KMS-11 (cell line): Measurements from ENCODE around the gene CDKN3.
"Not testable (repeated sequence)": the region's sequence is repeated elsewhere in the genome, so short reads cannot be mapped to it uniquely, and the experiment has no call there.

ENCODE experiments used
- H2AFZ ChIP-seq: fragments of 200-600 bp; sonication (generic); 2 replicates; pipeline ENCODE4 v1.6.1; 2016; ENCODE audit warnings: antibody characterized with exemption, mixed run types, low read depth
- H3K27ac ChIP-seq: fragments of 200-600 bp; sonication (generic); 2 replicates; pipeline ENCODE4 v1.6.1; 2016; ENCODE audit warnings: mild to moderate bottlenecking, mixed run types
- H3K27me3 ChIP-seq: fragments of 200-600 bp; sonication (generic); 2 replicates; pipeline ENCODE4 v1.6.1; 2017; ENCODE audit warnings: mild to moderate bottlenecking, low read depth, mixed run types, moderate library complexity; ENCODE audit not compliant: insufficient read depth
- H3K36me3 ChIP-seq: fragments of 200-600 bp; sonication (generic); 2 replicates; pipeline ENCODE4 v1.6.1; 2017; ENCODE audit warnings: mild to moderate bottlenecking, mixed run types; ENCODE audit not compliant: insufficient read depth
- H3K4me1 ChIP-seq: fragments of 200-600 bp; sonication (generic); 2 replicates; pipeline ENCODE4 v1.6.1; 2016; ENCODE audit warnings: mild to moderate bottlenecking, low read depth, mixed run types; ENCODE audit not compliant: poor library complexity, severe bottlenecking
- H3K4me2 ChIP-seq: fragments of 200-600 bp; sonication (generic); 2 replicates; pipeline ENCODE4 v1.7.0; 2016; ENCODE audit warnings: mild to moderate bottlenecking, mixed run types
- H3K4me3 ChIP-seq: fragments of 200-600 bp; sonication (generic); IDR thresholded peaks from 2 replicates; pipeline ENCODE4 v1.6.1; 2017; ENCODE audit warnings: low read depth, low read length, mixed read lengths; ENCODE audit not compliant: insufficient read depth
- H3K79me2 ChIP-seq: fragments of 200-600 bp; sonication (generic); 2 replicates; pipeline ENCODE4 v1.6.1; 2016; ENCODE audit warnings: low read depth, mixed run types; ENCODE audit not compliant: insufficient read depth
- H3K9ac ChIP-seq: fragments of 200-600 bp; sonication (generic); 2 replicates; pipeline ENCODE4 v1.6.1; 2016; ENCODE audit warnings: mild to moderate bottlenecking, mixed run types
- H4K20me1 ChIP-seq: fragments of 200-600 bp; sonication (generic); 2 replicates; pipeline ENCODE4 v1.6.1; 2016; ENCODE audit warnings: mild to moderate bottlenecking, mixed run types; ENCODE audit not compliant: insufficient read depth
- TF ChIP-seq, protein P1 (sequence below): fragments of 200-600 bp; sonication (generic); conservative IDR thresholded peaks from 2 replicates; pipeline ENCODE4 v1.6.1; 2017; ENCODE audit warnings: low read depth, mild to moderate bottlenecking, antibody characterized with exemption, low read length, moderate library complexity, mixed read lengths

CDKN3 gene

GRCh38 chr14:54457609-54457996 is 60.8 kb downstream of the CDKN3 start:
- TF ChIP-seq, protein P1, sequence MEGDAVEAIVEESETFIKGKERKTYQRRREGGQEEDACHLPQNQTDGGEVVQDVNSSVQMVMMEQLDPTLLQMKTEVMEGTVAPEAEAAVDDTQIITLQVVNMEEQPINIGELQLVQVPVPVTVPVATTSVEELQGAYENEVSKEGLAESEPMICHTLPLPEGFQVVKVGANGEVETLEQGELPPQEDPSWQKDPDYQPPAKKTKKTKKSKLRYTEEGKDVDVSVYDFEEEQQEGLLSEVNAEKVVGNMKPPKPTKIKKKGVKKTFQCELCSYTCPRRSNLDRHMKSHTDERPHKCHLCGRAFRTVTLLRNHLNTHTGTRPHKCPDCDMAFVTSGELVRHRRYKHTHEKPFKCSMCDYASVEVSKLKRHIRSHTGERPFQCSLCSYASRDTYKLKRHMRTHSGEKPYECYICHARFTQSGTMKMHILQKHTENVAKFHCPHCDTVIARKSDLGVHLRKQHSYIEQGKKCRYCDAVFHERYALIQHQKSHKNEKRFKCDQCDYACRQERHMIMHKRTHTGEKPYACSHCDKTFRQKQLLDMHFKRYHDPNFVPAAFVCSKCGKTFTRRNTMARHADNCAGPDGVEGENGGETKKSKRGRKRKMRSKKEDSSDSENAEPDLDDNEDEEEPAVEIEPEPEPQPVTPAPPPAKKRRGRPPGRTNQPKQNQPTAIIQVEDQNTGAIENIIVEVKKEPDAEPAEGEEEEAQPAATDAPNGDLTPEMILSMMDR = no peak
- H3K27me3 ChIP-seq = no peaks in the 10 kb centered on the region
- H3K36me3 ChIP-seq = no peaks in the 10 kb centered on the region
- no peaks in the 10 kb centered on the region for H3K79me2 ChIP-seq
- no peak overlapping the region for H2AFZ ChIP-seq
- H3K4me3 ChIP-seq = no peak overlapping the region
- no peak overlapping the region for H3K4me2 ChIP-seq
- no peak overlapping the region for H3K27ac ChIP-seq
- H4K20me1 ChIP-seq = no peaks in the 10 kb centered on the region
- no peaks in the 10 kb centered on the region for H3K4me1 ChIP-seq
- no peak overlapping the region for H3K9ac ChIP-seq

DNA sequence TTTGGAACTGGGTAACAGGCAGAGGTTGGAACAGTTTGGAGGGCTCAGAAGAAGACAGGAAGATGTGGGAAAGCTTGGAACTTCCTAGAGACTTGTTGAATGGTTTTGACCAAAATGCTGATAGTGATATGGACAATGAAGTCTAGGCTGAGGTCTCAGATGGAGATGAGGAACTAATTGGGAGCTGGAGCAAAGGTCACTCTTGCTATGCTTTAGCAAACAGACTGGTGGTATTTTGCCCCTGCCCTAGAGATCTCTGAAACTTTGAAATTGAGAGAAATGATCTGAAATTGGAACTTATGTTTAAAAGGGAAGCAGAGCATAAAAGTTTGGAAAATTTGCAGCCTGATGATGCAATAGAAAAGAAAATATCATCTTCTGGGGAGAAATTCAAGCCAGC is 61.7 kb downstream of the CDKN3 start:
- H3K4me2 ChIP-seq, H4K20me1 ChIP-seq, H3K4me3 ChIP-seq, H3K79me2 ChIP-seq, H3K36me3 ChIP-seq, H3K9ac ChIP-seq, H2AFZ ChIP-seq, H3K27ac ChIP-seq, H3K27me3 ChIP-seq, H3K4me1 ChIP-seq: not testable (repeated sequence)

DNA sequence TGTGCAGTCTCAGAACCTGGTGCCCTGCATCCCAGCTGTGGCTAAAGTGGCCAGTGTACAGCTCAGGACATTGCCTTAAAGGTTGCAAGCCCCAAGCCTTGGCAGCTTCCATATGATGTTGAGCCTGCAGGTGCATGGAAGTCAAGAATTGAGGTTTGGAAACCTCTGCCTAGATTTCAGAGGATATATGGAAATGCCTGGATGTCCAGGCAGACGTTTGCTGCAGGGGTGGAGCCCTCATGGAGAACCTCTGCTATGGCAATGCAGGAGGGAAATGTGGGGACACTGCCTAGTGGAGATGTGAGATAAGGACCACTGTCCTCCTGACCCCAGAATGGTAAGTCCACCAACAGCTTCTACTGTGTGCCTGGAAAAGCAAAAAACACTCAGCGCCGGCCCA is 62.3 kb downstream of the CDKN3 start:
- Histone ChIP-seq H3K27me3 (no peaks in the 10 kb centered on the region), H3K4me3 (no peak overlapping the region), H3K9ac (no peak overlapping the region), H4K20me1 (no peaks in the 10 kb centered on the region), H3K4me2 (no peak overlapping the region), H3K27ac (no peak overlapping the region), H2AFZ (no peak overlapping the region), H3K36me3 (no peaks in the 10 kb centered on the region), H3K4me1 (no peaks in the 10 kb centered on the region), H3K79me2 (no peaks in the 10 kb centered on the region)
- TF ChIP-seq, protein P1 = no peak

DNA sequence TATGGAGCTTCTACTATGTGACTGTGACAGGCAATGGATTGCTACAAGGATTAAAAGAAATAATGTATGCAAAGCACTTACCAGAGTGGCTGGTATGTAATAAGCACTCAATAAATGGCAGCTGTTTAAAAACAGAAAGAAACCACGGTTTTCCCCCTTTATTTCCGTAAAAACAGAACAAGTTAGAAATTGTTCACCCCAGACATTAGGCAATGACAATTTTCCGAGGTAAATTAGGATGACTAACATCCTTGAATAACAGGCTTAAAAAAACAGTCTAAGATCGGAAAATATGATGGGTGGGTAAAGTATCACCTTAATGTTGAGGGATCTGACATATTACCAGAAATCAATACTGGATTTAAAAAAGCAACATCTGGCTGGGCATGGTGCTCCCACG is 65.2 kb downstream of the CDKN3 start:
- Histone ChIP-seq H3K4me2 (no peak overlapping the region), H3K36me3 (no peaks in the 10 kb centered on the region), H3K4me3 (no peak overlapping the region), H4K20me1 (no peaks in the 10 kb centered on the region), H3K9ac (no peak overlapping the region), H3K27ac (no peak overlapping the region), H3K27me3 (no peaks in the 10 kb centered on the region), H2AFZ (no peak overlapping the region), H3K4me1 (no peaks in the 10 kb centered on the region), H3K79me2 (no peaks in the 10 kb centered on the region)
- TF ChIP-seq, protein P1 = no peak

- H3K4me2 ChIP-seq = no peak overlapping the region
- H3K27ac ChIP-seq = no peak overlapping the region
- no peak overlapping the region for H2AFZ ChIP-seq
- no peaks in the 10 kb centered on the region for H4K20me1 ChIP-seq
- no peaks in the 10 kb centered on the region for H3K36me3 ChIP-seq
- H3K9ac ChIP-seq = no peak overlapping the region
- TF ChIP-seq, protein P1 = no peak
- H3K4me1 ChIP-seq = no peaks in the 10 kb centered on the region
- H3K4me3 ChIP-seq = no peak overlapping the region
- no peaks in the 10 kb centered on the region for H3K79me2 ChIP-seq
- no peaks in the 10 kb centered on the region for H3K27me3 ChIP-seq
Measured at GRCh38 chr14:54465654-54466053, 68.8 kb downstream of the CDKN3 start.
